ENCODE results near the gene ANO3.

The ANO3 gene

DNA sequence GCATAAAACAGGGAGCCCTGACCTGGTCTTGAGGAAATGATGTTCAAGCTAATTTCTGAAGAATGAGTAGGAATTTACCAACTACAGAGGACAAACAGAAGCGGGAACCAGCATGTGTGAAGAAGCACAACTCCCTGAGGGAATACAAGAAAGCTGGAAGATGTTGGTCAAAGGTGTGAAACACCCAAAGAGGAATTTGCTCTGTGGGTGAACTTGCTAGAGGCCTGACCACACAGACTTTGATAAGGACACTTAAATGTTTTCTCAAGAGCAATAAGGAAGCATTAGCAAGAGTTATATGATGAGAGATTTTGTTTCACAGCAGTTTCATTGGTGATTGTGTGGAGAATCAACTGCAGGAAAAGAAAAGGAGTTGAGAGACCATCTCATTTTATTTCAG, 372.3 kb downstream of the ANO3 start:
- no peak for DNase-seq (ENCODE audit: low read depth in 3 of 3)

DNA sequence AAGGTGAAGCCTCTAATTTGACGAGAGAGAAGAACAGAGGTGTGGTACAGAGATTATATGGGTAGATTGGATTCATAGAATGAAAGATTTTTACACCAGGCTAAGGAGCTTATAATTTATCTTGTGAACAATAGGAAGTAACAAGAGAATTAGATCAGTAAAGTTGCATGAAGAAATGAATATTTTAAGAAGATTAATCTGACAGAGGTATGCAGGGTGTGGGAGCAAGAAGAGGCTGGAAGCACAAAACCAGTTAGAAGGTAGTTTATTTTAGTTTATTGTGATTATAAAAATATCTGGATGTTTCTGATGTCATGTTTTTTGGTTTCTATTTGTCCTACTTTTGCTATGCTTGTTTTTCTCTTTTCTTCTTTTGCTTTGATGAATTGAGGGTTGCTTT, 374.3 kb downstream of the ANO3 start:
- DNase-seq (ENCODE audit: low read depth in 3 of 3): no peak

DNA sequence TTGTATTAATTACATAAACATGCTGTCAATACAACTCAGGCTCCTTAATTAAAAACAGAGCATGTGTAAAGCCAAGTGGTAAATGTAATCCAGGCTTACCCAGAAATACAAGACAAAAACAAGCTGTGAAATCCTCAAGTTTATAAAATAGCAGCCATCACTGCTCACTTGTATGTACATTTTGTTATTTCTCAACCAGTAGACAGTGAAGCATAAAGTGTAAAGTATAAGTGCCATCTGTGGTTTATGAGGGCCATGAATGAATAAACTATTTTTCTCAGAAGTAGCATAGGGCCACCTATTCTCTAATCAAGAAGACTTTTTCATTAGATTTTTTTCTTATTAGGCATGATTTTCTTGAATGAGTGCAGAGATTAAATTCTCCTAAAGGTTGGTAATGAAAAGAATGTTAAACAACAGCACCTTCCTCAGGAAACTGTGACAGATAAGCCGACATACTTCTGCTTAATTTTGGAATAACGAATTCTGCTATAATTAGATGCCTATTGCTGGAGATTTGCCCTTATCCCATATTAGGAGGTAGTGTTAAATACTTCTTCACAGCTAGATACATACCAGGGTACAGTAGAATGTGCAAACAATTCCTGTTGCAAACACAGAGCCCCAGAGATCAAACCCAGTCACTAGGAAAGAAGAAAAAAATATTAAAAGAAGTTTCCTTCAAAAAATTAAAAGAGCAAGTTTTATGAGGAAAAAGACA, 377.0 kb downstream of the ANO3 start:
- DNase-seq (ENCODE audit: low read depth in 3 of 3): no peak

DNA sequence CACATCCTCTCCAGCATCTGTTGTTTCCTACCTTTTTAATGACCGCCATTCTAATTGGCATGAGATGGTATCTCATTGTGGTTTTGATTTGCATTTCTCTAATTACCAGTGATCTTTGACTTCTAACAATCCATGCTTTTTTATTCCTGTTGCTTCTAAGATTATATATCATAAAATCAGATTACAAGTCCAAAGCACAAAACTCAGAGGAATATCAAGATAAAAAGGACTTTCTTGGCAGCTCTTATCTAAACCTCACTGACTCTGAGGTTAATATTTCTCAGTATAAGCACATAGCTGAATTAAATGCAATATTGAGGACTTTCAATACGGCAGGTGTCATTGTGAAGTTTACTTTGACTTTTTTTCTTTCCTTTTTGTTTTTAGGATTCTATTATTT, 378.6 kb downstream of the ANO3 start:
- DNase-seq (ENCODE audit: low read depth in 3 of 3): no peak

DNA sequence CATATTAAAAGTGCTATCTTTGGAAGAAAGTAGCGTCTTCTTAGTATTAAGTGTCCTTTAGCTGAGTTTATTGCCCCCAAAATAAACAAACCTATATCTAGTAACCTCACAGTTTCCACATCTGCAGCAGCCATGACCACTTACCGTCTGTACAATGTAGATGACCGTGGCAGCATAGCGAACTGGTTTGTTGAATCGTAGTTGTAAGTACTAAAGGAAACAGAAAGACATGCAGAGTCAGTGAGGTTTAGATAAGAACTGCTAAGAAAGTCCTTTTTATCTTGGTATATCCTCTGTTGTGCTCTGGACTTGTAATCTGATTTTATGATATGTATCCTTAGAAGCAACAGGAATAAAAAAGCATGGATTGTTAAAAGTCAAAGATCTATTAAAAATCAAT, 380.6 kb downstream of the ANO3 start:
- no peak for DNase-seq (ENCODE audit: low read depth in 3 of 3)

Measured in stimulated activated CD4-positive, alpha-beta T cell treated with anti-CD3 and anti-CD28 coated beads, TNF-alpha, amount 100 ng/mL, for 24 hours (primary cell).